DND-41 (cell line): ENCODE measurements around the gene TTC23.

Source experiments
- EZH2 ChIP-seq: IDR thresholded peaks from 3 replicates; pipeline ENCODE4 v1.6.1; 2012; ENCODE audit warnings: borderline replicate concordance, low read depth, mild to moderate bottlenecking, moderate library complexity, low read length, inconsistent platforms; ENCODE audit not compliant: severe bottlenecking
- TF ChIP-seq, protein P1 (sequence below): IDR thresholded peaks from 2 replicates; pipeline ENCODE4 v1.5.1; 2012; ENCODE audit warnings: borderline replicate concordance, low read length, moderate library complexity, mild to moderate bottlenecking; ENCODE audit not compliant: poor library complexity, severe bottlenecking; ENCODE audit errors: extremely low read depth

DNA sequence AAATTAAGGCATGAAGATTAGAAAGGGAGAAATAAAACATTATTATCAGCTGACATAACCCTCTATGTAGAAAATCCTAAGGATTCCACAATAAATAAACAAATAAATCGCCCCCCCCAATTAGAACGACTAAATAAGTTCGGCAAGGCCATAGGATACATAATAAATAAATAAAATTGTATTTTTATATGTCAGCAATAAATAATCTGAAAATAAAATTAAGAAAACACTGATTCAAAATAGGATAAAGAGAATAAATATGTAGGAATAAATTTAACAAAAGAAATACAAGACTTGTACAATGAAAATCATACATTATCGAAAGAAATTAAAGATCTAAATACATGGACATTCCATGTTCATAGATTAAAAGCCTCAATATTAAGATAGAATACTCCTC lies 5.1 kb downstream of the TTC23 start:
- TF ChIP-seq, protein P1, sequence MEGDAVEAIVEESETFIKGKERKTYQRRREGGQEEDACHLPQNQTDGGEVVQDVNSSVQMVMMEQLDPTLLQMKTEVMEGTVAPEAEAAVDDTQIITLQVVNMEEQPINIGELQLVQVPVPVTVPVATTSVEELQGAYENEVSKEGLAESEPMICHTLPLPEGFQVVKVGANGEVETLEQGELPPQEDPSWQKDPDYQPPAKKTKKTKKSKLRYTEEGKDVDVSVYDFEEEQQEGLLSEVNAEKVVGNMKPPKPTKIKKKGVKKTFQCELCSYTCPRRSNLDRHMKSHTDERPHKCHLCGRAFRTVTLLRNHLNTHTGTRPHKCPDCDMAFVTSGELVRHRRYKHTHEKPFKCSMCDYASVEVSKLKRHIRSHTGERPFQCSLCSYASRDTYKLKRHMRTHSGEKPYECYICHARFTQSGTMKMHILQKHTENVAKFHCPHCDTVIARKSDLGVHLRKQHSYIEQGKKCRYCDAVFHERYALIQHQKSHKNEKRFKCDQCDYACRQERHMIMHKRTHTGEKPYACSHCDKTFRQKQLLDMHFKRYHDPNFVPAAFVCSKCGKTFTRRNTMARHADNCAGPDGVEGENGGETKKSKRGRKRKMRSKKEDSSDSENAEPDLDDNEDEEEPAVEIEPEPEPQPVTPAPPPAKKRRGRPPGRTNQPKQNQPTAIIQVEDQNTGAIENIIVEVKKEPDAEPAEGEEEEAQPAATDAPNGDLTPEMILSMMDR = no peak
- TF ChIP-seq EZH2 = no peak
